GM12892 (cell line): Measurements from ENCODE around the gene SPSB3.

Experiments
- POLR2A ChIP-seq: IDR thresholded peaks from 2 replicates; pipeline ENCODE4 v1.6.1; 2011; ENCODE audit warnings: low read depth, low read length, control low read depth
- POLR2AphosphoS5 ChIP-seq: IDR thresholded peaks from 2 replicates; pipeline ENCODE4 v1.6.1; 2011; ENCODE audit warnings: low read depth, low read length, control low read depth

DNA sequence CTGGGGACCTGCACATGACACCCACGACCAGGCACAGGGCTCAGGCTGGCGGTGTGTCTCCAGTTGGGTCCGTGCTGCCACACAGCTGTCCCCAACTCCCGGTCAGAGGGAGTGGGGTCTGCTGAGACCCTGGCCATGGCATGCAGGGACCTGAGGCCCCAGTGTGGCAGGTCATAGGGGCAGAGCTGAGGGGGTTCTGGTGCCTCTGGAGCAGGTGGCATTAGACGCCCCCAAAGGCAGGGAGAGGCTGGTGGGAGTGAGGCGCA is 4.6 kb upstream of the SPSB3 start:
- no peak for TF ChIP-seq POLR2AphosphoS5
- no peak for TF ChIP-seq POLR2A
